H1 (cell line): ENCODE data around the gene SCYL2. TPM values are rescaled to one million over a fixed set of nuclear protein-coding genes. Genes with fewer than 3 reads are reported as not detected.

Source experiments
- BCL11A ChIP-seq, 2 experiments: IDR thresholded peaks; one replicate each; pipeline ENCODE4 v1.6.1; 2011; ENCODE audit warnings: low read depth in 2 of 2, low read length in 2 of 2, mild to moderate bottlenecking in 2 of 2
- CHD7 ChIP-seq: fragments of 300-600 bp; sonication (generic); IDR thresholded peaks from 2 replicates; pipeline ENCODE4 v1.7.1; 2012; ENCODE audit warnings: low read length, moderate library complexity, mild to moderate bottlenecking, inconsistent platforms; ENCODE audit not compliant: insufficient replicate concordance
- GTF2F1 ChIP-seq: IDR thresholded peaks from 2 replicates; pipeline ENCODE4 v1.6.1; 2012; ENCODE audit warnings: low read depth, low read length, improper control_type of control experiment, borderline replicate concordance
- KDM5A ChIP-seq: fragments of 200-600 bp; IDR thresholded peaks from 2 replicates; pipeline ENCODE4 v1.7.1; 2012; ENCODE audit warnings: mild to moderate bottlenecking, low read length, inconsistent platforms, mixed read lengths
- polyA plus RNA-seq, 7 experiments: library from polyadenylated mRNA; depleted of rRNA in 3 of 7; stranded (reverse) in 5 of 7; unstranded in 2 of 7; fragments of >200 nt in 5 of 7; fragments of 200-250 nt in 2 of 7; gene quantifications; 1 replicate in 5 of 7; 2 replicates in 1 of 7; 4 replicates in 1 of 7; pipeline versions ENCODE4 v1.2.1 to v1.2.3, GENCODE V29; 2011 to 2013; ENCODE audit warnings: missing spikeins in 2 of 7, mixed read lengths in 2 of 7
- total RNA-seq: library from RNA; stranded (reverse); fragmentation: NEBNext Ultra II Directional; extraction: Animal tissue kit (Norgen Biotek cat#: 25700); gene quantifications from 2 replicates; pipeline ENCODE4 v1.2.1, GENCODE V29; 2021

SCYL2 gene
- total and polyA plus RNA-seq, 2 of the 8 experiments (the other 6 are each of a cell fraction or from before 2014, with no cell fraction given): 8.9 to 48.7 TPM

DNA sequence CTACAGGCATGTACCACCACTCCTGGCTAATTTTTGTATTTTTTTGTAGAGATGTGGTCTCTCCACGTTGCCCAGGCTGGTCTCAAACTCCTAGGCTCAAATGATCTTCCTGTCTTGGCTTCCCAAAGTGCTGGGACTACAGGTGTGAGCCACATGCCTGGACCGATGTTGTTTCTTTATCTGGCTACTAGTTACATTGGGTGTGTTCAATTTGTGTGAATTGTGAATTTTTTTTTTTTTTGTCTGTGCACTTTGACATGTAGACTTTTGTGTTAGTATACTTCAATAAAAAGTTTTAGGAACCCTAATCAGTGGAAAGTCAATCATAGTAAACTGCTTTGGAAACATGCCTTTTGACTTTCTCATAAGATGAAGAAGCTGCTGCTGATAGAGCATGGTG is 65.9 kb downstream of the SCYL2 start (continued):
- TF ChIP-seq CHD7: no peak
- no peak for TF ChIP-seq GTF2F1
- no peak for TF ChIP-seq BCL11A (IDR thresholded peaks at IDR 0.05; ENCODE audit: low read depth in 2 of 2, low read length in 2 of 2)
- no peak for TF ChIP-seq KDM5A
